ENCODE results near the gene CDIP1. TPM values are rescaled to one million over a fixed set of nuclear protein-coding genes. Genes with fewer than 3 reads are reported as not detected.

The CDIP1 gene
- polyA plus RNA-seq, 1 experiment = 15.2 TPM

DNA sequence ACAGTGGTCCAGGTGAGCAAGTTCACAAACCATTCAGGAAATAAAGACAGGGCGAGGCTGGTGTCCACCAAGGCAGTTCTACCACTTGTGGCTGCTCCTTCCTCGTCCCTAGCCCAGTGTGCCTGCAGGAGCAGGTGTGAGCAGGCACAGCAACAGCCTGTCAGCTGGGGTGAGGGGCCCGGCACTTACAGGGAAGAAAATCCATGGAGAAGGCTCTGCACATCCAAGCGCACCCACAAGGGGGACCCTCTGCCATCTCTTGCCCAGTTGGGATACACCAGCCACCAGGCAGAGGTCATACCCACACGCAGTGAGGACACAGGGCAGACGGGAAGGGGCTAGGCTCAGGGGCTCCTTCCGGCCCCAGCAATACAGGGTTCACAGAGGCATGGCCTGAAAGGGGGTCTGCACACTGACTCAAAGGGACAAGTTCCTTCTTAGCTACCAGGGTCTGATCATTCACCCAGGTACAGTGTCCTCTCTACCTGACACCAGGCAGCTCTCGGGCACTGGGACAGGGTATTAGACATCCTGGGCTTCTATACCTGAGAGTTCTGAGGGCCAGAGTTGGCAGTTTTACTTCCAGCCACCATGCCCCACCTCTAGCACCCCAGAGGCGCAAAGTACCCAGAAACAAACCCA lies 27.0 kb downstream of the CDIP1 start:
- ChIA-PET CTCF (interaction anchor here (0.5 to 1.7 kb wide), 11 partner anchors 11 to 112 kb away, joined by 3 to 8 read pairs (median 4); partner anchors contain the start of genes HMOX2 and MGRN1), POLR2A (no interaction called here)
- H3K4me3 ChIP-seq (ENCODE audit: low read depth, low read length) = no peak overlapping the region
- H3K27me3 ChIP-seq (ENCODE audit: control insufficient read depth, insufficient read depth, low read length) = no peaks in the 10 kb centered on the region
- DNase-seq (ENCODE audit: low read depth) = no peak
- H3K36me3 ChIP-seq (ENCODE audit: control insufficient read depth, insufficient read depth, low read length) = peaks cover 41% of the 10 kb centered on the region
- TF ChIP-seq, protein P1, sequence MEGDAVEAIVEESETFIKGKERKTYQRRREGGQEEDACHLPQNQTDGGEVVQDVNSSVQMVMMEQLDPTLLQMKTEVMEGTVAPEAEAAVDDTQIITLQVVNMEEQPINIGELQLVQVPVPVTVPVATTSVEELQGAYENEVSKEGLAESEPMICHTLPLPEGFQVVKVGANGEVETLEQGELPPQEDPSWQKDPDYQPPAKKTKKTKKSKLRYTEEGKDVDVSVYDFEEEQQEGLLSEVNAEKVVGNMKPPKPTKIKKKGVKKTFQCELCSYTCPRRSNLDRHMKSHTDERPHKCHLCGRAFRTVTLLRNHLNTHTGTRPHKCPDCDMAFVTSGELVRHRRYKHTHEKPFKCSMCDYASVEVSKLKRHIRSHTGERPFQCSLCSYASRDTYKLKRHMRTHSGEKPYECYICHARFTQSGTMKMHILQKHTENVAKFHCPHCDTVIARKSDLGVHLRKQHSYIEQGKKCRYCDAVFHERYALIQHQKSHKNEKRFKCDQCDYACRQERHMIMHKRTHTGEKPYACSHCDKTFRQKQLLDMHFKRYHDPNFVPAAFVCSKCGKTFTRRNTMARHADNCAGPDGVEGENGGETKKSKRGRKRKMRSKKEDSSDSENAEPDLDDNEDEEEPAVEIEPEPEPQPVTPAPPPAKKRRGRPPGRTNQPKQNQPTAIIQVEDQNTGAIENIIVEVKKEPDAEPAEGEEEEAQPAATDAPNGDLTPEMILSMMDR (IDR thresholded peaks at IDR 0.05; ENCODE audit: insufficient read depth, low read depth, low read length) = peak; percentile 68

DNA sequence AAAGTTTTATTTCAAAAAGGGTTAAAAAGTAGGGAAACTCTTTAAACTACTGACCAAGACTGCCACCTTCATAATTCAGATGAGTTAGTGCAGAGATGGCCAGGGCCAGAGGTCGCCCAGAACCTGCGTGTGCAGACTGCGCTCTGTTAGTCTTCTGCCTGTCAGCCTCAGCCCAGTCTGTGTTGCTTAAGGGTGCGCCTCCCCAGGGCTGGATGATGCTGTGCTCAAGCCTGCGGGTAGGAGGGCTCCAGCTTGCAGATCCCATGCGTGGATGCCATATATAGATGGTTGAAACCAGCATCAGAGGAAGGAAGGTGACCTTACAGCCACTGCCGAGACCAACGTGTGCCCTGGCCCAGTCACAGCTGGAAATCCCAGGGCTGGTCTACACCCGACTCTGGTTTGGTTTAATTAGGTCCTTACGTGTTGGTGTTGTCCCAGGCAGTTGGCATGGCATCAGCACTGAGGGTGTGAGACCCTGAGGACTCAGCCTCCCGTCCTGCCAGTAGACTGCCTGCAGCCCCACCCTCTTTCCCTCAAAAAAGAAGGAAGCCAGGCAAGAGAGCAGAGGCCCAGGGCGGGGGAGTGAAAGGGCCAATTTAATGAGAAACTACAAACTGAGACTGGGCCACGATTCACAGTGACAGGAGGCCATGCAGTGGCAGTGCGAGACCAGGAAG lies 27.7 kb downstream of the CDIP1 start:
- H3K27me3 ChIP-seq (ENCODE audit: control insufficient read depth, insufficient read depth, low read length) = no peaks in the 10 kb centered on the region
- DNase-seq (ENCODE audit: low read depth) = no peak
- ChIA-PET CTCF (interaction anchor here (0.5 to 6.8 kb wide), 10 partner anchors 10 to 113 kb away, joined by 3 to 110 read pairs (median 4); partner anchors contain the start of genes HMOX2 and MGRN1), POLR2A (no interaction called here)
- no peak overlapping the region for H3K4me3 ChIP-seq (ENCODE audit: low read depth, low read length)
- H3K36me3 ChIP-seq (ENCODE audit: control insufficient read depth, insufficient read depth, low read length) = peaks cover 41% of the 10 kb centered on the region
- TF ChIP-seq, protein P1 (IDR thresholded peaks at IDR 0.05; ENCODE audit: insufficient read depth, low read depth, low read length) = no peak

DNA sequence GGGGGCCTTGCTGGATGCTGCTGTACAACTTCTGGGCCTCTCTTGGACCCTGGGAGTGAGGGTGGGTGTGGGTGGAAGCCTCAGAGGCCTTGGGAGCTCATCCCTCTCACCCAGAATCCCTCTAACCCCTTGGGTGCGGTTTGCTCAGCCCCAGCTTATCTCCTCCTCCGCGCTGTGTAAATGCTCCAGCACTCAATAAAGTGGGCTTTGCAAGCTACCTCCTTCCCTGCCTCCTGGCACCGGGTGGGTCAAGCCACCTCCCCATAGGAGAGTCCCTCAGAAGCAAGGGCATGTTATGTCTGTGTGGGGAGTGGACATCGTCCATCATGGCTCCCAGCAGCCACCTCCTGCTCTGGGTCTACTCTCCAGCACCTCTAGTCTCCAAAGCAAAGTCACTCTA lies 28.4 kb downstream of the CDIP1 start:
- H3K27me3 ChIP-seq (ENCODE audit: control insufficient read depth, insufficient read depth, low read length) = no peaks in the 10 kb centered on the region
- H3K36me3 ChIP-seq (ENCODE audit: control insufficient read depth, insufficient read depth, low read length) = peaks cover 43% of the 10 kb centered on the region
- TF ChIP-seq, protein P1 (IDR thresholded peaks at IDR 0.05; ENCODE audit: insufficient read depth, low read depth, low read length) = no peak
- DNase-seq (ENCODE audit: low read depth) = no peak
- POLR2A ChIA-PET = no interaction called here
- CTCF ChIA-PET = interaction anchor here (0.6 to 6.8 kb wide), 7 partner anchors 8 to 234 kb away, joined by 3 to 110 read pairs (median 3); no protein-coding TSS in a partner anchor
- H3K4me3 ChIP-seq (ENCODE audit: low read depth, low read length) = no peak overlapping the region

DNA sequence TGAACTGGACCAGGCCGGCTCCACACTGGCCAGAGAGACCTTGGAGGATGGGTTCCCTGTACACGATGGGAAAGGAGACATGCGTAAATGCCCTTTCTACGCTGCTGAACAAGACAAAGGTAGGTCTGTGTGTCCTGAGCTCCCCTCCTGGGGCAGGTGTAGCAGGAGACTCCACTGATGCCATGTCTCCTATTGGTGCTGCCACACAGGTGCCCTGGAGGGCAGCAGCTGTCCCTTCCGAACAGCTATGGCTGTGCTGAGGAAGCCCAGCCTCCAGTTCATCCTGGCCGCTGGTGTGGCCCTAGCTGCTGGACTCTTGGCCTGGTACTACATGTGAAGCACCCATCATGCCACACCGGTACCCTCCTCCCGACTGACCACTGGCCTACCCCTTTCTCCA lies 29.2 kb downstream of the CDIP1 start:
- H3K36me3 ChIP-seq (ENCODE audit: control insufficient read depth, insufficient read depth, low read length) = peaks cover 42% of the 10 kb centered on the region
- H3K4me3 ChIP-seq (ENCODE audit: low read depth, low read length) = no peak overlapping the region
- H3K27me3 ChIP-seq (ENCODE audit: control insufficient read depth, insufficient read depth, low read length) = no peaks in the 10 kb centered on the region
- TF ChIP-seq, protein P1 (IDR thresholded peaks at IDR 0.05; ENCODE audit: insufficient read depth, low read depth, low read length) = no peak
- CTCF ChIA-PET = interaction anchor here (1.0 to 6.8 kb wide), 5 partner anchors 7 to 114 kb away, joined by 3 to 110 read pairs (median 23); no protein-coding TSS in a partner anchor
- POLR2A ChIA-PET = no interaction called here
- no peak for DNase-seq (ENCODE audit: low read depth)

DNA sequence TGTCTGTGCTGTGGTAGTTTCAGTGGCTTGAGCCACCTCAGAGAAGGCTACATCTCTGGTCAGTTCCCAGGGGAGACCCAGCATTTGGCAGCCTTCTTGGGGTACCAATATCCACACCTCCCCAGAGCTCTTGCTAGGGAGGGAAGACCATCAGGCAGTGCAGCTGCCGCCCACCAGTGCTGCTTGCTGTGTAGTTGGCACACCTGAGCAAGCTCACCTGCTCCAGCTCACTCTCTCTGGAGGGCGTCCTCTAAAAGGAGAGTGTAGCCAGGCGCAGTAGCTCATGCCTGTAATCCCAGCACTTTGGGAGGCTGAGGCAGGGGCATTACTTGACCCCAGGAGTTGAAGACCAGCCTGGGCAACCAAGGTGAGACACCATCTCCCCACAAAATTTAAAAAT lies 29.8 kb downstream of the CDIP1 start:
- TF ChIP-seq, protein P1 (IDR thresholded peaks at IDR 0.05; ENCODE audit: insufficient read depth, low read depth, low read length) = no peak
- POLR2A ChIA-PET = no interaction called here
- no peak for DNase-seq (ENCODE audit: low read depth)
- no peaks in the 10 kb centered on the region for H3K27me3 ChIP-seq (ENCODE audit: control insufficient read depth, insufficient read depth, low read length)
- CTCF ChIA-PET = interaction anchor here (0.6 to 6.8 kb wide), 8 partner anchors 8 to 108 kb away, joined by 3 to 110 read pairs (median 14); partner anchors contain the start of gene HMOX2
- H3K36me3 ChIP-seq (ENCODE audit: control insufficient read depth, insufficient read depth, low read length) = peaks cover 42% of the 10 kb centered on the region
- H3K4me3 ChIP-seq (ENCODE audit: low read depth, low read length) = no peak overlapping the region
